NCI-H345 treated with DMSO at 0.1 percent for 48 hours (cell line): ENCODE data around the gene TULP4.

ENCODE experiments used
- DNase-seq: peaks from one replicate; lab custom pipeline; 2025; ENCODE audit not compliant: unreplicated experiment; lab: John Stamatoyannopoulos, UW

The TULP4 gene

GRCh38 chr6:158312165-158312564 lies at the start of gene TULP4:
Gene TULP4 (plus strand): TSS chr6:158312465. CDS start chr6:158314017, 1,552 bp downstream.
- no peak for DNase-seq

GRCh38 chr6:158262755-158263154 lies 49.5 kb upstream of the TULP4 start:
- DNase-seq, result no peak

GRCh38 chr6:158264180-158264579 lies 48.1 kb upstream of the TULP4 start:
- DNase-seq, result no peak

GRCh38 chr6:158266131-158266530 lies 46.1 kb upstream of the TULP4 start:
- no peak for DNase-seq

- DNase-seq, result no peak
Observed at GRCh38 chr6:158268361-158269147, 43.7 kb upstream of the TULP4 start.

GRCh38 chr6:158269657-158270056 lies 42.6 kb upstream of the TULP4 start:
- DNase-seq, result no peak

GRCh38 chr6:158270389-158271127 lies 41.7 kb upstream of the TULP4 start:
- no peak for DNase-seq

- no peak for DNase-seq
Observed at GRCh38 chr6:158272324-158272723, 39.9 kb upstream of the TULP4 start.

GRCh38 chr6:158278004-158278403 lies 34.3 kb upstream of the TULP4 start:
- no peak for DNase-seq

- DNase-seq, result no peak
Observed at GRCh38 chr6:158279615-158280014, 32.6 kb upstream of the TULP4 start.

- no peak for DNase-seq
Observed at GRCh38 chr6:158283304-158283980, 28.8 kb upstream of the TULP4 start.

GRCh38 chr6:158284007-158284875 lies 28.0 kb upstream of the TULP4 start:
- DNase-seq, result no peak

- no peak for DNase-seq
Observed at GRCh38 chr6:158284876-158285655, 27.2 kb upstream of the TULP4 start.

GRCh38 chr6:158285656-158286021 lies 26.6 kb upstream of the TULP4 start:
- DNase-seq, result no peak

- DNase-seq, result no peak
Observed at GRCh38 chr6:158286413-158286812, 25.9 kb upstream of the TULP4 start.

GRCh38 chr6:158287047-158287446 lies 25.2 kb upstream of the TULP4 start:
- no peak for DNase-seq

- no peak for DNase-seq
Observed at GRCh38 chr6:158290040-158290439, 22.2 kb upstream of the TULP4 start.

- DNase-seq, result no peak
Observed at GRCh38 chr6:158290659-158291058, 21.6 kb upstream of the TULP4 start.

GRCh38 chr6:158292016-158292415 lies 20.2 kb upstream of the TULP4 start:
- no peak for DNase-seq

- no peak for DNase-seq
Observed at GRCh38 chr6:158293122-158293521, 19.1 kb upstream of the TULP4 start.
